ENCODE measurements around the gene NR6A1.

NR6A1 gene

DNA sequence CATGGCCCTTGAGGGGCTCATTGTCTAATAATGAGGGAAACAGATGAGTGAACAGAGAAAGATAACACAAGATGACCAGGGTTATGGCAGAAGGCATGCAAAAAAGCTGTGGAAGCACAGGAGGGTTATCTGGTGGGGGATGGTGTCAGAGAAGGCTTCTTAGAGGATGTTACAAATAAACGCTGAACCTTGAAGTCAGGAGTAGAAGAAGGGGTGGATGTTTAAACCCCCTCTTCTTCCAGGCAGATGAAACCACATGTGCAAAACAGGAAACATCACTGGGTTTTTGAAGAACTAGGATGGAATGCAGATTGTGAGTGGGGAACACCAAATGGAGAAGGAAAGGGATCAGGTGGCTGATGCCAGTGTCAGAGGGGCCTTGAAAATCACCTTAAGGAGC is 222.1 kb downstream of the NR6A1 start:
- DNase-seq (ENCODE audit: low read depth, low spot score) = no peak
- Histone ChIP-seq H3K4me1 (ENCODE audit: insufficient read depth, insufficient read length) (no peaks in the 10 kb centered on the region), H3K4me3 (ENCODE audit: insufficient read length, low read depth) (no peak overlapping the region), H3K9ac (ENCODE audit: insufficient read length, low read depth) (no peak overlapping the region), H3K9me3 (ENCODE audit: insufficient read depth, low read length) (no peaks in the 10 kb centered on the region), H3K27me3 (ENCODE audit: insufficient read depth, insufficient read length) (no peaks in the 10 kb centered on the region), H3K36me3 (ENCODE audit: insufficient read depth, insufficient read length, low read length) (no peaks in the 10 kb centered on the region)
- TF ChIP-seq YY1 (IDR thresholded peaks at IDR 0.05; ENCODE audit: insufficient read depth, insufficient read length) (no peak), SUZ12 (IDR thresholded peaks at IDR 0.05; ENCODE audit: extremely low read depth, insufficient read depth, insufficient read length) (no peak), ZNF274 (IDR thresholded peaks at IDR 0.05; ENCODE audit: low read depth, low read length) (no peak)

DNA sequence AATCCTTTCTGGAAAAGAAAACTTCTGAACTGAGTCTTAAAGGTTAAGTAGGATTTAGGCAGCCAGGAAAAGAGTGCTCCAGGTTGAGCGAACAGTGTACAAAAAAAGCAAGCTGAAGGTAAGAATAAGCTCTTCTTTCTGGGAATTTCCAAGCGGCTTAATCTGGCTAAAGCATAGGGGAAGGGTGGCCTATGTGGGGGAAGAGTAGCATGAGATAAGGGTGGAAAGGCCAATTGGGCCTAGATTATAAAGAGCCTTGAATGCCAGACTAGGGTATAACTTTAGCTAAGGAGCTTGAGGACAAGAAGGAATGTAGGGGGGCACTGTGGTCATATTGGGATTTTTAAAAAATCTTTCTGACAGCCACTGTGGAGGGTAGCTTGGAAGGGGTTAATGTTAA is 226.6 kb downstream of the NR6A1 start:
- Histone ChIP-seq H3K27me3 (ENCODE audit: insufficient read depth, insufficient read length) (no peaks in the 10 kb centered on the region), H3K4me1 (ENCODE audit: insufficient read depth, insufficient read length) (no peaks in the 10 kb centered on the region), H3K4me3 (ENCODE audit: insufficient read length, low read depth) (no peak overlapping the region), H3K9me3 (ENCODE audit: insufficient read depth, low read length) (no peaks in the 10 kb centered on the region), H3K9ac (ENCODE audit: insufficient read length, low read depth) (no peak overlapping the region), H3K36me3 (ENCODE audit: insufficient read depth, insufficient read length, low read length) (peaks cover 9% of the 10 kb centered on the region)
- TF ChIP-seq ZNF274 (IDR thresholded peaks at IDR 0.05; ENCODE audit: low read depth, low read length) = no peak
- TF ChIP-seq YY1 (IDR thresholded peaks at IDR 0.05; ENCODE audit: insufficient read depth, insufficient read length) = no peak
- no peak for TF ChIP-seq SUZ12 (IDR thresholded peaks at IDR 0.05; ENCODE audit: extremely low read depth, insufficient read depth, insufficient read length)
- DNase-seq (ENCODE audit: low read depth, low spot score) = no peak

DNA sequence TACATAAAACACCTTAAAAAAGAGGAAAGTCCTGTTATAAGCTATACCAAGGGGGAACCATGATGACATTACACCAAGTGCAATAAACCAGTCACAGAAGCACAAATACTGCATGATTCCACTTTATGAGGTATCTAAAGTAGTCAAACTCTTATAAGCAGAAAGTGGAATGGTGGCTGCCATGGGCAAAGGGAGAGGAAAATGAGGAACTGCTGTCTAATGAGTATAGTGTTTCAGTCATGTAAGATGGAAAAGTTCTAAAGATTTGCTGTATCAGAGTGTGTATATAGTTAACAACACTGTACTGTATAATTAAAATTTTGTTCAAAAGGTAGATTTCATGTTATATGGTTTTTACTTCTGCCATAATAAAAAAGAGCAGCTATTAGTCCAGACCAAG is 229.3 kb downstream of the NR6A1 start:
- Histone ChIP-seq H3K4me3 (ENCODE audit: insufficient read length, low read depth) (no peak overlapping the region), H3K4me1 (ENCODE audit: insufficient read depth, insufficient read length) (no peaks in the 10 kb centered on the region), H3K36me3 (ENCODE audit: insufficient read depth, insufficient read length, low read length) (peaks cover 24% of the 10 kb centered on the region), H3K9ac (ENCODE audit: insufficient read length, low read depth) (no peak overlapping the region), H3K27me3 (ENCODE audit: insufficient read depth, insufficient read length) (no peaks in the 10 kb centered on the region), H3K9me3 (ENCODE audit: insufficient read depth, low read length) (no peaks in the 10 kb centered on the region)
- no peak for DNase-seq (ENCODE audit: low read depth, low spot score)
- TF ChIP-seq ZNF274 (IDR thresholded peaks at IDR 0.05; ENCODE audit: low read depth, low read length) = no peak
- TF ChIP-seq YY1 (IDR thresholded peaks at IDR 0.05; ENCODE audit: insufficient read depth, insufficient read length) = no peak

DNA sequence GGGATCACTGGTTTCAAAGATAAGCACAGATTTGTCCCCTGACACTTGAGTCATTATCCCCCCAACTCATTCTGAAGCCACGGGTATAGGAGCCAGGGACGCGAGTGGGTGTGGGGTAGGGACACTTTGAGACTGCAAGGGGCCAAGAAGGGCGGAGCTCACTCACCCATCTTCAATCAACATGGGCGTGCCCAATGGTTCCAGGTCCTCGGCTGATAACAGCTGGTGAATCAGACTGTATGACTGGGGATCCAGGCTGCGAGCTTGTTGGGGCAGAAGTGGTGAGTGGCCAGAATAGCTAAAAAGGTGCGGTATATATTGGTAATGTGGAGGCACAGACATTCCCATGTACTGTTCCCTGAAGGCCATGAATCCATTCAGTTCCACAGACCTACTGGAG is 233.2 kb downstream of the NR6A1 start:
- no peaks in the 10 kb centered on the region for H3K9me3 ChIP-seq (ENCODE audit: insufficient read depth, low read length)
- no peak overlapping the region for H3K9ac ChIP-seq (ENCODE audit: insufficient read length, low read depth)
- H3K36me3 ChIP-seq (ENCODE audit: insufficient read depth, insufficient read length, low read length) = peaks cover 36% of the 10 kb centered on the region
- TF ChIP-seq ZNF274 (IDR thresholded peaks at IDR 0.05; ENCODE audit: low read depth, low read length) (no peak), YY1 (IDR thresholded peaks at IDR 0.05; ENCODE audit: insufficient read depth, insufficient read length) (no peak), SUZ12 (IDR thresholded peaks at IDR 0.05; ENCODE audit: extremely low read depth, insufficient read depth, insufficient read length) (no peak)
- peaks cover under 1% of the 10 kb centered on the region for H3K4me1 ChIP-seq (ENCODE audit: insufficient read depth, insufficient read length)
- no peaks in the 10 kb centered on the region for H3K27me3 ChIP-seq (ENCODE audit: insufficient read depth, insufficient read length)
- H3K4me3 ChIP-seq (ENCODE audit: insufficient read length, low read depth) = no peak overlapping the region
- DNase-seq (ENCODE audit: low read depth, low spot score) = no peak

DNA sequence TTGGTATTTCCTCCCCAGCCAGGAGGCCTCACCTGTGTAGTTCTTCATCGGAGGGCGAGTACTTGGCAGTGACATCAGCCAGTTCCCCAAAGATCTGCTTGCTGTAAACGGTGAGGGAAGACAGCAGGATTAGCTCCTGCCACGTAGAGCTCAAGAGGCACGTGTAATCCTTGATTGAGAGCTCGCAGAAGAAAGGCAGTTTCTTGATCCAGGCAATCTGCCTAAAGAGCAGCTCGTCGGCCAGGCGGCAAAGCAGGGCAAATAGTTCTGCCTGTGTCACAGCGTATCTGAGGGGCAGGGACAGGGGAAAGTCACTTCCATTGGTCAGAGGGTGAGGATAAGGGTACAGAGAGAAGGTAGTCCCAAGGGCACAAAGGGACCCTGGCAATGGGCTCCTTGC is 235.3 kb downstream of the NR6A1 start:
- Histone ChIP-seq H3K36me3 (ENCODE audit: insufficient read depth, insufficient read length, low read length) (peaks cover 40% of the 10 kb centered on the region), H3K9ac (ENCODE audit: insufficient read length, low read depth) (no peak overlapping the region), H3K9me3 (ENCODE audit: insufficient read depth, low read length) (no peaks in the 10 kb centered on the region), H3K4me3 (ENCODE audit: insufficient read length, low read depth) (no peak overlapping the region), H3K4me1 (ENCODE audit: insufficient read depth, insufficient read length) (peaks cover 3% of the 10 kb centered on the region), H3K27me3 (ENCODE audit: insufficient read depth, insufficient read length) (no peaks in the 10 kb centered on the region)
- DNase-seq (ENCODE audit: low read depth, low spot score) = no peak
- TF ChIP-seq YY1 (IDR thresholded peaks at IDR 0.05; ENCODE audit: insufficient read depth, insufficient read length) (no peak), SUZ12 (IDR thresholded peaks at IDR 0.05; ENCODE audit: extremely low read depth, insufficient read depth, insufficient read length) (no peak), ZNF274 (IDR thresholded peaks at IDR 0.05; ENCODE audit: low read depth, low read length) (no peak)

DNA sequence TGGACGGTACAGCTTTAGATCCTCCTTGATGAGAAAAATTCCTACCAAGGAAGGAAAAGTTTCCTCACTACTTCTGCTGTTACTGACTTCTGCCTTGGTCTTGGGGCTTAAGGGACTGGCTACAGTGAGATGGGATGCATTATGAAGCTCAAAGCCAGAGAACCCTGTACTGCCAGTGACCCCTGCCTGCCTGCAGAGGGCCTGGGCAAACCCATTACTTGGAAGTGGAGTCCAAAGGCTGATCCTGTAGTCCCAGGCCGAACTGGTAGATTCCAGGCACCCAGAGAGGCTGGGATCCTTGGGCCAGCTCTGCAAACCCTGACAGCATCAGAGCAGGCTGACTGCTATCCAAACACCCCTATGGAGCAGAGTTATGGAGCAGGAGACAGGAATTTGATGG is 238.2 kb downstream of the NR6A1 start:
- H3K4me1 ChIP-seq (ENCODE audit: insufficient read depth, insufficient read length) = peaks cover 3% of the 10 kb centered on the region
- DNase-seq (ENCODE audit: low read depth, low spot score) = no peak
- no peaks in the 10 kb centered on the region for H3K9me3 ChIP-seq (ENCODE audit: insufficient read depth, low read length)
- H3K9ac ChIP-seq (ENCODE audit: insufficient read length, low read depth) = no peak overlapping the region
- no peak overlapping the region for H3K4me3 ChIP-seq (ENCODE audit: insufficient read length, low read depth)
- peaks cover 30% of the 10 kb centered on the region for H3K36me3 ChIP-seq (ENCODE audit: insufficient read depth, insufficient read length, low read length)
- H3K27me3 ChIP-seq (ENCODE audit: insufficient read depth, insufficient read length) = no peaks in the 10 kb centered on the region
- no peak for TF ChIP-seq YY1 (IDR thresholded peaks at IDR 0.05; ENCODE audit: insufficient read depth, insufficient read length)
- TF ChIP-seq ZNF274 (IDR thresholded peaks at IDR 0.05; ENCODE audit: low read depth, low read length) = no peak
- TF ChIP-seq SUZ12 (IDR thresholded peaks at IDR 0.05; ENCODE audit: extremely low read depth, insufficient read depth, insufficient read length) = no peak

DNA sequence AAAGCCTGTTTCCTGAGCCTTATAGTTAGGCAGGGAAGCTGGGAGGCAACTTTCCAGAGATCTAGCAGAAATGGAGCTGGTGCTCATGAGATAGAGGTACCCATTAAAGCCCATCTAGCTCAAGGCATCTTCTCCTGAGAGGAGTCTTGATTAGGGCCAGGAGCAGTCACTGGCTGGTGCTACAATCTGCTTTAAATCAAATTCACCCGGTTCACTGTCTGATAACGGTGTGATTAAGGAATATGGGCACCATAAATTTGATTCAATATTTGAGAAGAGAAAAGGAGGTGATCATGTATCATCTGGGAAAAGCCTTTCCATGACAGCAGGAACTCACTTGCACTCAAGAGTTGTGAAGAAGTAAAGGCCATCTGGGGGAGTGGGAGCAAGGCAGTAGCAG is 240.0 kb downstream of the NR6A1 start:
- H3K9me3 ChIP-seq (ENCODE audit: insufficient read depth, low read length) = no peaks in the 10 kb centered on the region
- no peak for TF ChIP-seq ZNF274 (IDR thresholded peaks at IDR 0.05; ENCODE audit: low read depth, low read length)
- TF ChIP-seq SUZ12 (IDR thresholded peaks at IDR 0.05; ENCODE audit: extremely low read depth, insufficient read depth, insufficient read length) = no peak
- TF ChIP-seq YY1 (IDR thresholded peaks at IDR 0.05; ENCODE audit: insufficient read depth, insufficient read length) = no peak
- no peak overlapping the region for H3K9ac ChIP-seq (ENCODE audit: insufficient read length, low read depth)
- H3K4me1 ChIP-seq (ENCODE audit: insufficient read depth, insufficient read length) = peaks cover 3% of the 10 kb centered on the region
- peaks cover 28% of the 10 kb centered on the region for H3K36me3 ChIP-seq (ENCODE audit: insufficient read depth, insufficient read length, low read length)
- H3K27me3 ChIP-seq (ENCODE audit: insufficient read depth, insufficient read length) = no peaks in the 10 kb centered on the region
- H3K4me3 ChIP-seq (ENCODE audit: insufficient read length, low read depth) = no peak overlapping the region
- DNase-seq (ENCODE audit: low read depth, low spot score) = no peak

DNA sequence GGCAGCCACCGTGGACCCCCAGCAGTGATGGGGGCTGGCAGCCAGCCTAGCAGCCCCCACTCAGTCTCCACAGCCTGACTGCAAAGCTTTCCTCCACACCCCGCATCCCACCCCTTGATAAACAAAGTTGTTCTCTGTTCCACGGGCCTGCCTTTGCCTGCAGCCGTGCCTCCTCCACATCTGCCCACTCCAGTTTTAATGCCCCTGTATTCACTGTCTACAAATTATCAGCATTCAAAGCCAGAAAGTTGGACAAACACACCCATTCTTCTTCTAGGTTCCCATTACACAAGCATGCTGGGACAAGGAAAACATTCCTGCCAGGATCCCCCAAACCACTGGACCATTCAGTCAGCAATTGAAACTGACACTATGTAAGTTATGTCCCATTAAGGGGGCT is 240.9 kb downstream of the NR6A1 start:
- H3K27me3 ChIP-seq (ENCODE audit: insufficient read depth, insufficient read length) = no peaks in the 10 kb centered on the region
- no peaks in the 10 kb centered on the region for H3K9me3 ChIP-seq (ENCODE audit: insufficient read depth, low read length)
- H3K4me3 ChIP-seq (ENCODE audit: insufficient read length, low read depth) = no peak overlapping the region
- H3K4me1 ChIP-seq (ENCODE audit: insufficient read depth, insufficient read length) = peaks cover 3% of the 10 kb centered on the region
- no peak overlapping the region for H3K9ac ChIP-seq (ENCODE audit: insufficient read length, low read depth)
- DNase-seq (ENCODE audit: low read depth, low spot score) = no peak
- peaks cover 26% of the 10 kb centered on the region for H3K36me3 ChIP-seq (ENCODE audit: insufficient read depth, insufficient read length, low read length)
- TF ChIP-seq YY1 (IDR thresholded peaks at IDR 0.05; ENCODE audit: insufficient read depth, insufficient read length) = no peak
- TF ChIP-seq SUZ12 (IDR thresholded peaks at IDR 0.05; ENCODE audit: extremely low read depth, insufficient read depth, insufficient read length) = no peak
- TF ChIP-seq ZNF274 (IDR thresholded peaks at IDR 0.05; ENCODE audit: low read depth, low read length) = no peak
